Small intestine (tissue), 7 donors: ENCODE measurements around the gene FILIP1L. TPM values are rescaled to one million over a fixed set of nuclear protein-coding genes. Genes with fewer than 3 reads are reported as not detected.

Experiments used
- DNase-seq, 2 donors: peaks; one replicate each; pipeline versions ENCODE4 v3.0.0 to v3.0.0-alpha.2; 2013
- FAIRE-seq: peaks from 2 replicates; lab custom pipeline; 2012; peaks lifted over from hg19 to GRCh38; lab: Jason Lieb, UNC
- H3K27ac ChIP-seq, 3 donors: one replicate each; pipeline ENCODE4 v1.5.1; 2013; ENCODE audit warnings: low read length in 2 of 3, mild to moderate bottlenecking in 2 of 3, control low read depth in 1 of 3, inconsistent platforms in 1 of 3, low read depth in 1 of 3, moderate library complexity in 1 of 3
- H3K27me3 ChIP-seq, 3 donors: one replicate each; pipeline ENCODE4 v1.6.1; 2013; ENCODE audit warnings: low read length in 3 of 3, inconsistent platforms in 1 of 3; ENCODE audit not compliant: control insufficient read depth in 3 of 3, insufficient read depth in 3 of 3
- H3K36me3 ChIP-seq, 3 donors: one replicate each; pipeline ENCODE4 v1.6.1; 2013; ENCODE audit warnings: low read length in 3 of 3, inconsistent platforms in 1 of 3, low read depth in 1 of 3, mild to moderate bottlenecking in 1 of 3, moderate library complexity in 1 of 3; ENCODE audit not compliant: control insufficient read depth in 3 of 3, insufficient read depth in 2 of 3
- H3K4me1 ChIP-seq, 3 donors: one replicate each; pipeline ENCODE4 v1.6.1; 2013; ENCODE audit warnings: low read length in 2 of 3, inconsistent platforms in 1 of 3, low read depth in 1 of 3, mild to moderate bottlenecking in 1 of 3, moderate library complexity in 1 of 3; ENCODE audit not compliant: control insufficient read depth in 3 of 3, insufficient read depth in 2 of 3
- H3K4me3 ChIP-seq, 3 donors: one replicate each; pipeline ENCODE4 v1.5.1; 2013; ENCODE audit warnings: low read length in 3 of 3, control low read depth in 1 of 3, inconsistent platforms in 1 of 3, low read depth in 1 of 3, mild to moderate bottlenecking in 1 of 3, moderate library complexity in 1 of 3
- H3K9me3 ChIP-seq, 2 donors: one replicate each; pipeline ENCODE4 v1.6.1; 2013; ENCODE audit warnings: low read depth in 1 of 2, low read length in 1 of 2; ENCODE audit not compliant: control insufficient read depth in 2 of 2, insufficient read depth in 1 of 2
- WGBS, 3 donors: extraction: QIAGEN DNeasy Blood & Tissue Kit; methylation state at CpG; one replicate each; pipeline ENCODE4 v1.1.7; 2013; 5-methylcytosine and 5-hydroxymethylcytosine counted together
- polyA plus RNA-seq, 4 donors: library from polyadenylated mRNA; stranded (reverse) in 3 of 4; unstranded in 1 of 4; fragments of 200-250 nt in 3 of 4; fragments of 120-200 nt in 1 of 4; gene quantifications; one replicate each; pipeline versions ENCODE4 v1.2.1 to v1.2.3, GENCODE V29; 2013
- donor health status: healthy with polysubstance abuse.
- donor health status: control.
- donor health status: control.
- donor health status: Bipolar disorder and iron deficiency.
- donor health status: healthy.

FILIP1L gene
- polyA plus RNA-seq, 4 donors = 10.5 to 20.4 (median 17.9) TPM

GRCh38 chr3:99856437-99857220 lies 257.7 kb downstream of the FILIP1L start:
- WGBS, 3 donors = 83 to 87% (median 86%) methylated on average over 3 of the region's 3 CpGs
- Histone ChIP-seq H3K4me3 (no peak overlapping the region), H3K27ac (no peak overlapping the region), H3K9me3 (no peaks in the 10 kb centered on the region), H3K4me1 (peaks cover 0 to 15% (median 11%) of the 10 kb centered on the region in 3 donors), H3K27me3 (no peaks in the 10 kb centered on the region), H3K36me3 (peaks cover 1 to 8% (median 2%) of the 10 kb centered on the region in 3 donors)
- FAIRE-seq (no peak), DNase-seq (no peak)

GRCh38 chr3:99855900-99856299 lies 258.4 kb downstream of the FILIP1L start:
- 76 to 97% (median 85%) methylated on average over 1 of the region's 1 CpG for WGBS, 3 donors
- Histone ChIP-seq H3K27me3 (no peaks in the 10 kb centered on the region), H3K4me3 (no peak overlapping the region), H3K4me1 (peaks cover 0 to 15% (median 11%) of the 10 kb centered on the region in 3 donors), H3K9me3 (no peaks in the 10 kb centered on the region), H3K36me3 (peaks cover 2% of the 10 kb centered on the region in 3 donors), H3K27ac (peak overlapping the region in 1 of 3 donors; percentile 54)
- FAIRE-seq = no peak
- no peak for DNase-seq

DNA sequence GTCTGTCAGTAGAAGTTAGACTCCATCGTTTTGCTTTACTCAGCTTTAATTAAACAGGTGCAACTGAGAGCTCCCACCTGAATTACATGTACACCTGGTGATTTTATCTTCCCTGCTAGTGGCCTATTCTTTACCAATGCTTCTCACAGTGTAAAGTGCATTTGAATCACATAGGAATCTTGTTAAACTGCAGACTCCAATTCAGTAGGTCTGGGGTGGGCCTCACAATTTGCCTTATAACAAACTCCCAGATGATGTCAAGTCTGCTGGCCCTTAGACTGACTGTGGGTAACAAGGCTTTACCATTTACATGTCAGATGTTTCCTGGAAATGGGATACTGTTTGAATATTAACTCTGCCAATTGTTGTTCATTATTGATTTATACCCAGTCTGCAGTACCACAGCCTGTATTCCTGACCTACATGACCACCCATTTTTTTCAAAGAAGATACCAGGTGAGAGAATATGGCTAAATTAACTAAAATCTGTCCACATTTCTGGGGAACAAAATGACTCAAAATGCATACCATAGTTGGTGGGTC lies 259.5 kb downstream of the FILIP1L start:
- Histone ChIP-seq H3K4me3 (no peak overlapping the region), H3K36me3 (peaks cover 2 to 7% (median 6%) of the 10 kb centered on the region in 3 donors), H3K27me3 (no peaks in the 10 kb centered on the region), H3K9me3 (peaks cover 1 to 3% of the 10 kb centered on the region in 2 donors), H3K27ac (no peak overlapping the region), H3K4me1 (peaks cover 0 to 8% (median 8%) of the 10 kb centered on the region in 3 donors)
- FAIRE-seq (no peak), DNase-seq (no peak)
- 28 to 43% (median 29%) methylated on average over 1 of the region's 1 CpG for WGBS, 3 donors

DNA sequence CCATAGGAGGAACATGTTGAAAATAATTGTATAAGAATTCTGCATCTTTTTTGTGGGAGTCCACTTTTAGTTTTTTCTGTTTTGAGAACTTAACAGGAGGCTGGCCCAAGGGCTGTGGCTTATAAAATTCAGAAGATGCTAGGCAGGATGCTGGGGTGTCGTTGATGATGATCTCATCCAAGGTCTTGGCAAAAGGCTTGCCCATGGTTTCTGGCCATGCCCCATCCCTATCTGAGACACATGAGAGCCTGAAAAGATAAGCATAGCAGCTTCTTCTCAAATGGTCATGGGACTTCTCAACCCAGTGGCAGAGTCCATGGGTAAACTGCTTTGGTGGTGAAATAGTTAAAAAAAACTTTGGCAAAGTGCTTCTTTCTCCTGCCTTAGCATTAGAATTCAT lies 261.4 kb downstream of the FILIP1L start:
- FAIRE-seq (no peak), DNase-seq (no peak)
- Histone ChIP-seq H3K27me3 (no peaks in the 10 kb centered on the region), H3K4me3 (no peak overlapping the region), H3K4me1 (peaks cover 0 to 8% (median 7%) of the 10 kb centered on the region in 3 donors), H3K9me3 (peaks cover 1 to 14% of the 10 kb centered on the region in 2 donors), H3K27ac (no peak overlapping the region), H3K36me3 (peaks cover 2 to 11% (median 6%) of the 10 kb centered on the region in 3 donors)
- WGBS, 3 donors = 73 to 96% (median 88%) methylated on average over 1 of the region's 1 CpG

DNA sequence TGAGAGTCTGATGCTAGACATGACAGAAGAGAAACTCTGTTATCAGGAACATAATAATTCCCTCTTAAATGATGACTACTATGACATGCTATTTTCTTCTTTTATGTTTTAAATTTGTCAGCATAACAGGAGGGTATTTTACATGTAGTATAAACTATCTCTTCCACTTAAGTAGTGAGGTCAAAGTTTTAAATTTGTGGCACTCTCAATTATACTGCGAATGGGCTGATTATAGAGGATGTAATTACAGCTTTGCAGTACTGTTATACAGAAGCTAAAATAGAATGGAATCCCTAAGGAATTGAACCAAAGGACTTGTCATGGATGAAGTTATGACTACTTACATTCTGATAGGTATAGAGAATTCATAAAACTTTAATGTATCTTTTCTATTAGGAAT lies 262.3 kb downstream of the FILIP1L start:
- 73 to 89% (median 80%) methylated on average over 1 of the region's 1 CpG for WGBS, 3 donors
- Histone ChIP-seq H3K27ac (no peak overlapping the region), H3K36me3 (peaks cover 2 to 11% (median 6%) of the 10 kb centered on the region in 3 donors), H3K27me3 (no peaks in the 10 kb centered on the region), H3K9me3 (peaks cover 1 to 14% of the 10 kb centered on the region in 2 donors), H3K4me1 (peaks cover 0 to 8% (median 7%) of the 10 kb centered on the region in 3 donors), H3K4me3 (no peak overlapping the region)
- FAIRE-seq (no peak), DNase-seq (no peak)

DNA sequence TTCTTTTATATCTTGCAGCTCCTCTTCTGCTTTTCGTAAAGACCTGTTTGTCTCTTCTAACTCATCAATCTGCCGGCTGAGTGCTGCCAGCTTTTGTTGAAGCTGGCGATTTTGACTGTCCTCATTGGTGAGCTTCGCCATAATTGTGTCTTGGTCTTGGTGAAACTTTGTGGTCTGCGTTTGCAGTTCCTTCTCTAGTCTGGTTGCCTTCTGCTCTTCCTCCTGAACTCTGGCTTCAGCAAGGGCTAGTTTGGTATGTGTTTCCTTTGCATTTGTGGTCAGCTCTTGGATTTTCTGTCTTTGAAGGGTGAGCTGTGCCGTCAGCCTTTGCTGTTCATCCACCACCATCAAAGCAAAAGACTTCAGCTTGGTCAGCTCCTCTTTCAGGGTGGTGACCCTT lies 263.7 kb downstream of the FILIP1L start:
- H3K36me3 ChIP-seq = peaks cover 2 to 9% (median 6%) of the 10 kb centered on the region in 3 donors
- DNase-seq (no peak), FAIRE-seq (no peak)
- H3K4me3 ChIP-seq = no peak overlapping the region
- H3K27ac ChIP-seq = no peak overlapping the region
- H3K4me1 ChIP-seq = peaks cover 0 to 9% (median 5%) of the 10 kb centered on the region in 3 donors
- no peaks in the 10 kb centered on the region for H3K27me3 ChIP-seq
- H3K9me3 ChIP-seq = peaks cover 1 to 14% of the 10 kb centered on the region in 2 donors
- 84 to 91% (median 87%) methylated on average over 6 of the region's 6 CpGs for WGBS, 3 donors

DNA sequence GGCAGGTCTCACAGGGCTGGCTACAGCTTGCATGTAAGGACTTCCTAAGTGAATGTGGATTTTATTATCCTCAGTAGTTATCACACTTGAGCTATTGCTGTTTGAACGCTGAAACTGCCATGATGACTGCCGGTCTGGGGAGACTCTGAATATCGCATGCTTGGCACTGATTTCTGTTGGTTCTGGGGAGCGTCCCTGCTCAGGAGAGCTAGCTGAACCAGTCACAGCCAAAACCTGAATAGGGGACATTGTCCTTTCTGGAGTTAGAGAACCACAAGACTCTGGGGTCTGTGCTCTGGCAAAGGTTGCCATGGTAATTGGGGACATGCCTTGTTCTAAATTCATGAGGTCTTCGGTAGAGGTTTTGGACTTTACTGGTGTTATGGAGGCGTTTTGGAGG lies 265.9 kb downstream of the FILIP1L start:
- Histone ChIP-seq H3K27me3 (no peaks in the 10 kb centered on the region), H3K4me3 (no peak overlapping the region), H3K27ac (peak overlapping the region in 1 of 3 donors; percentile 38), H3K9me3 (peaks cover 1 to 14% of the 10 kb centered on the region in 2 donors), H3K4me1 (peaks cover 0 to 3% (median 0%) of the 10 kb centered on the region in 3 donors), H3K36me3 (peaks cover 0 to 9% (median 6%) of the 10 kb centered on the region in 3 donors)
- WGBS, 3 donors = 88 to 97% (median 92%) methylated on average over 6 of the region's 6 CpGs
- DNase-seq (no peak), FAIRE-seq (no peak)

GRCh38 chr3:99846477-99847160 lies 267.7 kb downstream of the FILIP1L start:
- peak in 1 of 2 donors; percentile 40 for DNase-seq
- Histone ChIP-seq H3K27me3 (no peaks in the 10 kb centered on the region), H3K4me3 (no peak overlapping the region), H3K36me3 (peaks cover 0 to 9% (median 6%) of the 10 kb centered on the region in 3 donors), H3K4me1 (peaks cover 0 to 7% (median 0%) of the 10 kb centered on the region in 3 donors), H3K27ac (peak overlapping the region in 1 of 3 donors; percentile 76), H3K9me3 (peaks cover 1 to 14% of the 10 kb centered on the region in 2 donors)
- no peak for FAIRE-seq
- 29 to 42% (median 38%) methylated on average over 6 of the region's 6 CpGs for WGBS, 3 donors
